H1 (cell line): ENCODE measurements around the gene ADCY1. TPM values are rescaled to one million over a fixed set of nuclear protein-coding genes. Genes with fewer than 3 reads are reported as not detected.
A peak's percentile ranks its signal among the peaks of the same experiment; 100 is the strongest.

ENCODE experiments used
- CTCF ChIA-PET: fragments of 300-600 bp; sonication (Branson Sonifier 250); formaldehyde crosslinking; loops from one replicate; lab custom pipeline; 2021; ENCODE audit not compliant: partially characterized antibody; lab: Charles Lee
- POLR2A ChIA-PET: fragments of 300-600 bp; sonication (Branson Sonifier 250); formaldehyde crosslinking; loops from one replicate; lab custom pipeline; 2021; ENCODE audit warnings: inconsistent platforms; ENCODE audit not compliant: partially characterized antibody; lab: Charles Lee
- DNase-seq, 2 experiments: peaks; one replicate each; pipeline versions ENCODE4 v3.0.0 to v3.0.0-alpha.2; 2010 to 2022; ENCODE audit warnings: low spot score in 2 of 2, low read depth in 1 of 2, mixed read lengths in 1 of 2
- FAIRE-seq: peaks from 2 replicates; lab custom pipeline; 2011; peaks lifted over from hg19 to GRCh38; lab: Jason Lieb, UNC
- H2AFZ ChIP-seq: 2 replicates; pipeline ENCODE4 v1.8.1; 2012; ENCODE audit warnings: low read length, inconsistent platforms
- H2AK5ac ChIP-seq: 2 replicates; pipeline ENCODE4 v1.6.1; 2013; ENCODE audit warnings: low read depth, low read length
- H2BK120ac ChIP-seq: replicated peaks from 2 replicates; pipeline ENCODE3; 2013; ENCODE audit warnings: low read depth, low read length, inconsistent platforms
- H2BK12ac ChIP-seq: 2 replicates; pipeline ENCODE4 v1.6.1; 2013; ENCODE audit warnings: low read depth, low read length
- H2BK15ac ChIP-seq: 2 replicates; pipeline ENCODE4 v1.6.1; 2013; ENCODE audit warnings: low read length
- H2BK20ac ChIP-seq: 2 replicates; pipeline ENCODE4 v1.6.1; 2013; ENCODE audit warnings: low read length
- H2BK5ac ChIP-seq: 2 replicates; pipeline ENCODE4 v1.6.1; 2013; ENCODE audit warnings: low read depth, low read length
- H3K14ac ChIP-seq: 2 replicates; pipeline ENCODE4 v1.6.1; 2013; ENCODE audit warnings: inconsistent platforms; ENCODE audit not compliant: insufficient read length
- H3K18ac ChIP-seq: 2 replicates; pipeline ENCODE4 v1.6.1; 2013; ENCODE audit warnings: low read length; ENCODE audit errors: extremely low read depth
- H3K23ac ChIP-seq: 2 replicates; pipeline ENCODE4 v1.6.1; 2013; ENCODE audit warnings: inconsistent platforms; ENCODE audit not compliant: insufficient read length
- H3K23me2 ChIP-seq: 2 replicates; pipeline ENCODE4 v1.6.1; 2013; ENCODE audit warnings: low read depth, low read length
- H3K27ac ChIP-seq: 2 replicates; pipeline ENCODE4 v1.6.1; 2011; ENCODE audit warnings: low read depth, low read length, inconsistent platforms
- H3K27me3 ChIP-seq, 4 experiments: replicated peaks in 1 of 4; 1 replicate in 1 of 4; 2 replicates in 3 of 4; pipeline versions ENCODE4 v1.6.1 to v1.8.1; 2011 to 2013; ENCODE audit warnings: low read length in 3 of 4, mild to moderate bottlenecking in 3 of 4, inconsistent platforms in 2 of 4, mixed read lengths in 2 of 4, moderate library complexity in 1 of 4; ENCODE audit not compliant: control insufficient read depth in 3 of 4, insufficient read depth in 3 of 4; ENCODE audit errors: extremely low read depth in 1 of 4
- H3K36me3 ChIP-seq, 4 experiments: 2 replicates each; pipeline versions ENCODE4 v1.6.1 to v1.8.1; 2011 to 2013; ENCODE audit warnings: mild to moderate bottlenecking in 4 of 4, low read length in 3 of 4, moderate library complexity in 2 of 4, control low read depth in 1 of 4, inconsistent platforms in 1 of 4; ENCODE audit not compliant: insufficient read depth in 4 of 4, control insufficient read depth in 2 of 4
- H3K4ac ChIP-seq: replicated peaks from 2 replicates; pipeline ENCODE3; 2013; ENCODE audit warnings: low read length, low read depth, mixed read lengths, inconsistent platforms; ENCODE audit not compliant: insufficient read length
- H3K4me1 ChIP-seq, 4 experiments: replicated peaks in 1 of 4; 1 replicate in 1 of 4; 2 replicates in 3 of 4; pipeline versions ENCODE4 v1.6.1 to v1.8.1; 2011 to 2013; ENCODE audit warnings: low read length in 3 of 4, inconsistent platforms in 2 of 4, mixed read lengths in 1 of 4; ENCODE audit not compliant: insufficient read depth in 4 of 4, control insufficient read depth in 3 of 4
- H3K4me2 ChIP-seq, 2 experiments: 2 replicates each; pipeline versions ENCODE4 v1.6.1 to v1.8.1; 2011 to 2013; ENCODE audit warnings: low read depth in 2 of 2, low read length in 2 of 2, control low read depth in 1 of 2, inconsistent platforms in 1 of 2, mild to moderate bottlenecking in 1 of 2; ENCODE audit not compliant: insufficient read depth in 1 of 2
- H3K4me3 ChIP-seq, 4 experiments: fragments of 200-600, 300-600 bp in 1 of 4; sonication (generic), shearing (Covaris generic), sonication (Bioruptor Twin) in 1 of 4; 2 replicates each; pipeline versions ENCODE4 v1.5.1 to v1.8.1; 2011 to 2016; ENCODE audit warnings: low read length in 4 of 4, low read depth in 3 of 4, control low read depth in 2 of 4, inconsistent platforms in 2 of 4, mild to moderate bottlenecking in 2 of 4, mixed read lengths in 1 of 4, moderate library complexity in 1 of 4; ENCODE audit not compliant: insufficient read depth in 2 of 4; ENCODE audit errors: extremely low read depth in 1 of 4
- H3K56ac ChIP-seq: replicated peaks from 2 replicates; pipeline ENCODE3; 2013; ENCODE audit warnings: low read depth, mild to moderate bottlenecking, mixed read lengths, low read length, inconsistent platforms; ENCODE audit not compliant: insufficient read length
- H3K79me1 ChIP-seq: 2 replicates; pipeline ENCODE4 v1.6.1; 2013; ENCODE audit warnings: low read depth, low read length, control low read depth
- H3K79me2 ChIP-seq, 2 experiments: 2 replicates each; pipeline versions ENCODE4 v1.6.1 to v1.8.1; 2012 to 2013; ENCODE audit warnings: low read length in 2 of 2, mild to moderate bottlenecking in 2 of 2, inconsistent platforms in 1 of 2; ENCODE audit not compliant: insufficient read depth in 2 of 2, control insufficient read depth in 1 of 2
- H3K9ac ChIP-seq, 4 experiments: replicated peaks in 1 of 4; 1 replicate in 1 of 4; 2 replicates in 3 of 4; pipeline versions ENCODE4 v1.6.1 to v1.8.1; 2011 to 2013; ENCODE audit warnings: low read depth in 3 of 4, low read length in 3 of 4, control low read depth in 2 of 4, mild to moderate bottlenecking in 2 of 4, moderate library complexity in 2 of 4, inconsistent platforms in 1 of 4; ENCODE audit errors: extremely low read depth in 1 of 4
- H3K9me3 ChIP-seq, 2 experiments: 2 replicates each; pipeline versions ENCODE4 v1.6.1 to v1.8.1; 2012 to 2013; ENCODE audit warnings: mild to moderate bottlenecking in 2 of 2, moderate library complexity in 2 of 2, control low read depth in 1 of 2, inconsistent platforms in 1 of 2, low read depth in 1 of 2, low read length in 1 of 2, mixed read lengths in 1 of 2; ENCODE audit not compliant: insufficient read depth in 2 of 2
- H4K20me1 ChIP-seq, 2 experiments: replicated peaks in 1 of 2; 2 replicates each; pipeline versions ENCODE3 to v1.8.1; 2011 to 2013; ENCODE audit warnings: inconsistent platforms in 2 of 2, low read length in 2 of 2, mild to moderate bottlenecking in 1 of 2; ENCODE audit not compliant: insufficient read depth in 2 of 2, control insufficient read depth in 1 of 2
- H4K5ac ChIP-seq: 2 replicates; pipeline ENCODE4 v1.6.1; 2013; ENCODE audit warnings: low read length, low read depth, mixed read lengths, inconsistent platforms; ENCODE audit not compliant: insufficient read length
- H4K8ac ChIP-seq: 2 replicates; pipeline ENCODE4 v1.8.0; 2013; ENCODE audit warnings: mild to moderate bottlenecking, moderate library complexity, low read length, inconsistent platforms; ENCODE audit not compliant: insufficient read depth; ENCODE audit errors: extremely low read depth
- H4K91ac ChIP-seq: replicated peaks from 2 replicates; pipeline ENCODE3; 2013; ENCODE audit warnings: low read length, mixed read lengths, inconsistent platforms; ENCODE audit not compliant: insufficient read length
- EZH2 ChIP-seq: fragments of 200-600 bp; sonication (generic); IDR thresholded peaks from 2 replicates; pipeline ENCODE4 v1.7.1; 2012; ENCODE audit warnings: low read depth, mild to moderate bottlenecking, moderate library complexity, low read length, inconsistent platforms; ENCODE audit not compliant: severe bottlenecking
- FOSL1 ChIP-seq: IDR thresholded peaks from 2 replicates; pipeline ENCODE4 v1.6.1; 2011; ENCODE audit warnings: mild to moderate bottlenecking, low read depth, low read length, moderate library complexity; ENCODE audit not compliant: insufficient read depth
- GABPA ChIP-seq: IDR thresholded peaks from 2 replicates; pipeline ENCODE4 v1.6.1; 2011; ENCODE audit warnings: mild to moderate bottlenecking, low read length, moderate library complexity, borderline replicate concordance; ENCODE audit not compliant: insufficient read depth
- MAFK ChIP-seq: IDR thresholded peaks from 2 replicates; pipeline ENCODE4 v1.6.1; 2012; ENCODE audit warnings: low read depth, mild to moderate bottlenecking, improper control_type of control experiment, low read length
- PHF8 ChIP-seq: fragments of 200-600 bp; sonication (generic); conservative IDR thresholded peaks from 2 replicates; pipeline ENCODE4 v1.7.1; 2012; ENCODE audit warnings: low read depth, mild to moderate bottlenecking, inconsistent platforms, low read length, moderate library complexity
- POLR2AphosphoS5 ChIP-seq: IDR thresholded peaks from 2 replicates; pipeline ENCODE4 v1.6.1; 2011; ENCODE audit warnings: low read depth, low read length
- POU5F1 ChIP-seq: IDR thresholded peaks from 2 replicates; pipeline ENCODE4 v1.6.1; 2011; ENCODE audit warnings: low read depth, mild to moderate bottlenecking, low read length, moderate library complexity
- TEAD4 ChIP-seq: IDR thresholded peaks from 2 replicates; pipeline ENCODE4 v1.6.1; 2012; ENCODE audit warnings: low read depth, low read length, inconsistent platforms, mixed read lengths
- USF2 ChIP-seq: IDR thresholded peaks from 2 replicates; pipeline ENCODE4 v1.6.1; 2011; ENCODE audit warnings: low read length, improper control_type of control experiment
- WGBS, 2 experiments: shearing (Covaris generic) in 1 of 2; methylation state at CpG; one replicate each; pipeline versions ENCODE4 v1.1.6 to v1.1.7; 2013 to 2015; ENCODE audit warnings: low lambda C conversion rate in 2 of 2, mixed read lengths in 2 of 2, inconsistent platforms in 1 of 2, low coverage in 1 of 2, missing lambda C conversion rate in 1 of 2; ENCODE audit not compliant: insufficient replicate concordance in 2 of 2, insufficient coverage in 1 of 2, insufficient read length in 1 of 2; ENCODE audit errors: extremely low coverage in 1 of 2, missing lambda C conversion rate in 1 of 2; 5-methylcytosine and 5-hydroxymethylcytosine counted together
- polyA plus RNA-seq, 7 experiments: library from polyadenylated mRNA; depleted of rRNA in 3 of 7; stranded (reverse) in 5 of 7; unstranded in 2 of 7; fragments of >200 nt in 5 of 7; fragments of 200-250 nt in 2 of 7; gene quantifications; 1 replicate in 5 of 7; 2 replicates in 1 of 7; 4 replicates in 1 of 7; pipeline versions ENCODE4 v1.2.1 to v1.2.3, GENCODE V29; 2011 to 2013; ENCODE audit warnings: missing spikeins in 2 of 7, mixed read lengths in 2 of 7
- total RNA-seq: library from RNA; stranded (reverse); fragmentation: NEBNext Ultra II Directional; extraction: Animal tissue kit (Norgen Biotek cat#: 25700); gene quantifications from 2 replicates; pipeline ENCODE4 v1.2.1, GENCODE V29; 2021

Gene ADCY1
- total and polyA plus RNA-seq, 2 of the 8 experiments (the other 6 are each of a cell fraction or from before 2014, with no cell fraction given), result 7.9 to 26.9 TPM

- ChIA-PET POLR2A (interaction anchor here (0.9 kb wide), 1 partner anchor 11 kb away, joined by 3 read pairs; no protein-coding TSS in a partner anchor), CTCF (interaction anchor here (0.8 to 1.4 kb wide), 2 partner anchors 15 to 21 kb away, joined by 3 read pairs; no protein-coding TSS in a partner anchor)
- H2BK15ac ChIP-seq, result no peak overlapping the region; the same call in 1 of the 2 replicates
- H3K4me1 ChIP-seq, result peaks cover 5 to 39% (median 31%) of the 10 kb centered on the region in 4 experiments
- 15% methylated on average over 31 of the region's 36 CpGs; no CpG with 5 or more reads in 1 of the 2 experiments for WGBS, 2 experiments
- H3K9ac ChIP-seq, result peak overlapping the region in 3 of 4 experiments; percentile 9 to 14 (median 13); a peak in 3 of 7 replicates
- H3K79me1 ChIP-seq, result 0 out of 2 replicates have a peak, but pooled peaks cover 2% of the 10 kb centered on the region
- H3K4ac ChIP-seq, result no peak overlapping the region
- H4K20me1 ChIP-seq, result peaks cover 2 to 10% of the 10 kb centered on the region in 2 experiments
- FAIRE-seq, result no peak
- H4K91ac ChIP-seq, result no peak overlapping the region
- H2BK120ac ChIP-seq, result no peak overlapping the region
- H2BK20ac ChIP-seq, result 0 out of 2 replicates have a peak overlapping the region, but pooled peaks have one; percentile 61
- H3K27me3 ChIP-seq, result peaks cover 7 to 40% (median 37%) of the 10 kb centered on the region in 4 experiments
- H4K8ac ChIP-seq, result no peak overlapping the region
- H3K27ac ChIP-seq, result no peak overlapping the region
- peaks cover 0 to 6% of the 10 kb centered on the region in 2 experiments; a peak in 1 of 4 replicates for H3K79me2 ChIP-seq
- H3K23me2 ChIP-seq, result peaks cover 18% of the 10 kb centered on the region
- no peak overlapping the region for H2AFZ ChIP-seq
- no peak overlapping the region for H3K56ac ChIP-seq
- H3K23ac ChIP-seq, result no peak overlapping the region
- H3K9me3 ChIP-seq, result no peaks in the 10 kb centered on the region
- H3K14ac ChIP-seq, result no peak overlapping the region
- peak overlapping the region; percentile 62; the same call in 1 of the 2 replicates for H3K18ac ChIP-seq
- H3K4me3 ChIP-seq, result peak overlapping the region; percentile 62 to 86 (median 74)
- 0 out of 2 replicates have a peak overlapping the region, but pooled peaks have one; percentile 92 for H2BK12ac ChIP-seq
- no peak for DNase-seq
- H3K36me3 ChIP-seq, result no peaks in the 10 kb centered on the region
- no peak overlapping the region for H2AK5ac ChIP-seq
- H3K4me2 ChIP-seq, result peak overlapping the region; percentile 98 to 100
- no peak overlapping the region for H2BK5ac ChIP-seq
- H4K5ac ChIP-seq, result no peak overlapping the region
- peak; percentile 53 for TF ChIP-seq EZH2
- no peak for TF ChIP-seq USF2
- no peak for TF ChIP-seq TEAD4
- no peak for TF ChIP-seq FOSL1
- 0 out of 2 replicates have a peak, but pooled peaks have one; percentile 14 for TF ChIP-seq GABPA
- no peak for TF ChIP-seq PHF8
- no peak for TF ChIP-seq POU5F1
- TF ChIP-seq POLR2AphosphoS5, result no peak
- TF ChIP-seq MAFK, result no peak
These were observed 1.5 kb downstream of the ADCY1 start for GRCh38 chr7:45575501-45576248.
